DND-41 (cell line): ENCODE results near the gene LRG1.

Experiments
- EZH2 ChIP-seq: IDR thresholded peaks from 3 replicates; pipeline ENCODE4 v1.6.1; 2012; ENCODE audit warnings: borderline replicate concordance, low read depth, mild to moderate bottlenecking, moderate library complexity, low read length, inconsistent platforms; ENCODE audit not compliant: severe bottlenecking
- TF ChIP-seq, protein P1 (sequence below): IDR thresholded peaks from 2 replicates; pipeline ENCODE4 v1.5.1; 2012; ENCODE audit warnings: borderline replicate concordance, low read length, moderate library complexity, mild to moderate bottlenecking; ENCODE audit not compliant: poor library complexity, severe bottlenecking; ENCODE audit errors: extremely low read depth

DNA sequence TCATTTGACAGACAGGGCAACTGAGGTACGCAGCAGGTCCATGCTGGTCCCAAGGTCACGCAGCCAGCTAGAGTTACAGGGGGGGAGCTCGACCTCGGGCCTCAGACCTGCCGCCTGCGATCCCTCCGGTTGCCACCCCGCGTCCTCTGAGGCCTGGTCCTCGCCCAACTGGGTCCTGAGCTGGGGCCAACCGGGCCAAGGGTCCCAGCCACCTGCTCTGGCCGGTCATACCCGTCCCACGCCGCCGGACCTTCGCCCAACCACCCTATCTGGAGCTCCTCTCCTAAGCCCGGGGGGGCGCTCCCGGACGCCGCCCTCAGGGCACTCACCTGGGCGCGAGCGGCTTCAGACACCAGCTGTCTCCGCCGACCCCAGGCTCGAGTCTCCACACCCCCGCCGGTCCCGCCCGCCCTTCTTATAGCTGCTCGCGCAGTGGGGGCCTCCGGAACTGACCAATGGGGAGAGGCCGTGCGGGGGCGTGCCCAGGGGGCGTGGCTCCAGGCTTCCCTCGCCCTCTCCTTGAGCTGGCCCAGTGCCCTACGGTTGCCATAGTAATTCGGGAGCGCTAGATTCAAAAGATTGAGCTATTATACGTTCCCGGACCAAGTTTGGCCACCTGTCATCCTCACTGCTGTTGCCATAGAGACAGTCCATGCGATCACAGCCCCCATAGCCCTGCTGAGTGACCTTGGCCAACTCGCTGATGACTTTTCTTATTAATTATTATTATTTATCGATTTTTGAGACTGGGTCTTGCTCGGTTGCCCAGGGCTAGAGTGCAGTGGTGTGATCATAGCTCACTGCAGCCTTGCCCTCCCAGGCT is 4.8 kb downstream of the LRG1 start, which contains the start of gene PLIN5:
- TF ChIP-seq, protein P1, sequence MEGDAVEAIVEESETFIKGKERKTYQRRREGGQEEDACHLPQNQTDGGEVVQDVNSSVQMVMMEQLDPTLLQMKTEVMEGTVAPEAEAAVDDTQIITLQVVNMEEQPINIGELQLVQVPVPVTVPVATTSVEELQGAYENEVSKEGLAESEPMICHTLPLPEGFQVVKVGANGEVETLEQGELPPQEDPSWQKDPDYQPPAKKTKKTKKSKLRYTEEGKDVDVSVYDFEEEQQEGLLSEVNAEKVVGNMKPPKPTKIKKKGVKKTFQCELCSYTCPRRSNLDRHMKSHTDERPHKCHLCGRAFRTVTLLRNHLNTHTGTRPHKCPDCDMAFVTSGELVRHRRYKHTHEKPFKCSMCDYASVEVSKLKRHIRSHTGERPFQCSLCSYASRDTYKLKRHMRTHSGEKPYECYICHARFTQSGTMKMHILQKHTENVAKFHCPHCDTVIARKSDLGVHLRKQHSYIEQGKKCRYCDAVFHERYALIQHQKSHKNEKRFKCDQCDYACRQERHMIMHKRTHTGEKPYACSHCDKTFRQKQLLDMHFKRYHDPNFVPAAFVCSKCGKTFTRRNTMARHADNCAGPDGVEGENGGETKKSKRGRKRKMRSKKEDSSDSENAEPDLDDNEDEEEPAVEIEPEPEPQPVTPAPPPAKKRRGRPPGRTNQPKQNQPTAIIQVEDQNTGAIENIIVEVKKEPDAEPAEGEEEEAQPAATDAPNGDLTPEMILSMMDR, result no peak
- no peak for TF ChIP-seq EZH2
